ENCODE data around the gene CYP2W1.
A peak's percentile ranks its signal among the peaks of the same experiment; 100 is the strongest.

The CYP2W1 gene

DNA sequence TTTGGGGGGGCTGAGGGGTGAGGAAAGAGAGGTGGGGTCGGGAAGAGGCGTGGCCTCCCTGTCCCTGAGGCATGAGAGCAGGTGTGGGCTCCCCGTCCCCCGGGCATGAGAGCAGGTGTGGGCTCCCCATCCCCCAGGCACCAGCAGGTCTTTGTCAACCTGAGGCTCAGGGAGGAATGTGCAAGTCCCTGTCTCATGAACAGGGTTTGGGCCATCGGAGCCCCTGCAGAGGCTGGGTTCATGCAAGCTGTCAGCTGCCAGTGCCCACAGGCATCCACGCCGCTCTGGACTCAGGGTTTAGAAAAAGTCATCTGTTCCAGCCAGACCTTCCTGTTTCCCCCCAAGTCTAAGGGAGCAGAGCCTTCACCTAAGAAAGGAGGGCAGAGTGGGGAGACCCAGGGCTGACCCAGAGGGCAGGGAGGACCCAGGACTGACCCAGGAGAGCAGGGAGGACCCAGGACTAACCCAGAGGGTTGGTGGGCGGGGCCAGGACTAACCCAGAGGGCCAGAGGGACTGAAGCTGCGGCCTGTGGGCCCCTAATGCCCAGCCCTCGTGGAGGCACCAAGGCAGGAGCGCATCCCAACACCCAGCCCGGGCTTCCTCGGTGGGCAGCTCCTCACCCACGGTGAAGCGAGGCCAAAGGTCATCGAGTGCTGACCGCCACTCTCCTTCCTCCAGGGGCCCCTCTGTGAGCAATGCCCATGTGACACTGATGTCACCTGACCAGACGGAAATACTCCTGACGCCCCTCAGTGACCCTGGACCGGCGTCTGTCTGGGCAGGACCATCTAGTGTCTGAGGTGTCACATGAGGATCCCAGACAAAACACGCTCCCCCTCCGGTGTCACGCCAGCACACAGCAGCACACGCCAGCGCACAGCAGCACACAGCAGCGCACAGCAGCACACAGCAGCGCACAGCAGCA lies 32.5 kb downstream of the CYP2W1 start:
- DNase-seq (ENCODE audit: low spot score), result no peak

DNA sequence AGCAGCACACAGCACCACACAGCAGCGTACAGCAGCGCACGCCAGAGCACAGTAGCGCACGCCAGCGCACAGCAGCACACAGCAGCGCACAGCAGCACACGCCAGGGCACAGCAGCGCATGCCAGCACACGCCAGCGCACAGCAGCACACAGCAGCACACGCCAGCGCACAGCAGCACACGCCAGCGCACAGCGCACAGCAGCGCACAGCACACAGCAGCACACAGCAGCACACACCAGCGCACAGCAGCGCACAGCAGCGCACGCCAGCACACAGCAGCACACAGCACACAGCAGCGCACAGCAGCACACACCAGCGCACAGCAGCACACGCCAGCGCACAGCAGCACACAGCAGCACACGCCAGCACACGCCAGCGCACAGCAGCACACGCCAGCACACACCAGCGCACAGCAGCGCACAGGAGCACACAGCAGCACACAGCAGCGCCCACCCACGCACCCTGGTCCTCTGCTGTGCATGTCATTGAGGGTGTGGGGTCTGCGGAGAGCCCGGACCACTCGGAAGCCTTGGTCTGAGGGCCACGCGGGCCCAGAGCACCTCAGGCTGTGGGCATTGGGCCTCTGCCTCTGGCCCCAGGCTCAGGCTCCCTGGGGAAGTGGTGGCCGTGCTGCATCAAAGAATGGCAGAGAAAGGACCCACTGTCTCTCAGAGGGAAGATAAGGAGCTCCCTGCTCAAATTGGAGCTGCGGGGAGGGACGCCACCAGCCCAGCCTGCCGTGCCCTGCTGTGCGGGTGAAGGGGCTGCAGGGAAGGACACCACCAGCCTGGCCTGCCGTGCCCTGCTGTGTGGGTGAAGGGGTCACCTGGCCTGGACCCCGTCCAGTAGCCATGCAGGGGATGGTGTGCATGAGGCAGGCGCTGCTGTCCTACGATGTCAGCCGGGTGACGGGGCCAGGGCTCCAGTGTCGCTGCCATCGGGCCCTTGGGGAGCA lies 33.9 kb downstream of the CYP2W1 start:
- DNase-seq (ENCODE audit: low spot score), result no peak

DNA sequence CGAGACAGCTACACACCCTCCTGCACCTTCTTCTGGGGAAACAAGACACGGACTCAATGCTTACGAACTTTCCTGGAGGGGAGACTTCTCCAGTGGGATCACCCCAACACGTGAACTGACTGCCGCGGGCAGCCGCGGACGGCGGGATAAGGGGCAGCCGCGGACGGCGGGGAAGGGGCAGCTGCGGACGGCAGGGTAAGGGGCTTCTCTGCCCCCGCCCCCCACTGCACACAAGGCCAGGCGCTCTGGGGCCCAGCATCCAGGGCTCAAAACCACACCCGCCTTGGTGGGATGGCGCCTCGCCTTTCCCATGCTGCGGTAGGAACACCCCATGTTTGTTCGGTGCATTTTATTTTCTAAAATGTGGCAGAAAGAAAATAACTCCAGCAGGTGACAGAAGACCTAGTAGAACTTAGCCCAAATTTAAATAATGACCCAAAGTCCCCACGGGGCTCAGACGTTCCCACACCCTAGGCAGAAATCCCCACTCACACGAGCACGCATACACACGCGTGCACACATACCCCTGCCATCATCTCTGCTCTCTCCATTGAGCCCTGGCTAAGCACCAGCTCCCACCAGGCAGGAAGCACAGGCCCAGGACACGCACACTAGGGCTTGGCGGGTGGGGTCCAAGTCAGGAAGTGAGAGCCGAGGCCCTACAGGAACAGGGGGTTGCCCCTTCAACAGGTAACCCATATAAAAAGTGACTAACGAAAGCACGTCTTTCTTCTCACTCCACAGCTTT lies 34.8 kb downstream of the CYP2W1 start:
- no peak for DNase-seq (ENCODE audit: low spot score)

DNA sequence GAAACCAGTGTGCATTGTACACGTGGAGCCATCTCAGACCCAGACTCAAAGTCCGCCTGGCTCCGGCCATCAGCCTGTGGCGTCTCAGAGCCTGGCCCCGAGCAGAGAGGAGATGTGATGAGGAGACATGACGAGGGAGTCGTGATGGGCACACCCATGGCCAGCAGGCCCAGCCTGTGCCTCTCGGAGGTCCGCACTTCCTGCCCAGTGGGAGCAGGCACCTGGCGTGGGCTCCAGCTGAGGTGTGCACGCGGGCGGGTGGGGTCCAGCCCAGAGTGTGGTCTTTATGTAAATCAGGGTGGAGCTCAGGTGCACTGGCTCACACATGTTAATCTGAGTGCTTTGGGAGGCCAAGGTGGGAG lies 35.3 kb downstream of the CYP2W1 start:
- no peak for DNase-seq (ENCODE audit: low spot score)

DNA sequence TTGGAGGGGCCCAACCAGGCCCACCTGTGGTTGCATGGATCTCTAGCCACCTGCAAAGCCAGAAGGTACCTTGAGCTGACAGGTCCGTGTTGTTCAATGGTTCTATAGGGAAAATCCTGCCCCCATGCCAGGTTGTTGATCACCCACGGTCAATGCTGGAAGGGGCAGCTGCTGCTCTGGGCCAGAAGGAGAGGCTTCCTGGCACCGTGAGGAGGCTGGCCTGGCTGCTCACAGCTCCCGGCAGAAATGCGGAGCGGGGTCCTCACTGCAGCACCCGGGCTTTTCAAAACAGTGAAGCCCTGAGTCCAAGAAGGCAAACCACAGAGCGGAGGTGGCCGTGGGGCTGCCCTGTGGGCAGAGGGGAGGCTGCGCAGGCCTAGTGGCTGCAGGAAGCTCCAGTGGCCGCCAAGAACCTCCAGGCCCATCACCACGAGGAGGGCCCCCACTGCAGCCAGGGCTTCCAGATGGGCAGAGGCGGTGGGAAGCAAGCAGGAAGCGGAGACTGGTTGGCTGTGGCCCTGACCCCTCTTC lies 36.3 kb downstream of the CYP2W1 start:
- DNase-seq (ENCODE audit: low spot score), result no peak

DNA sequence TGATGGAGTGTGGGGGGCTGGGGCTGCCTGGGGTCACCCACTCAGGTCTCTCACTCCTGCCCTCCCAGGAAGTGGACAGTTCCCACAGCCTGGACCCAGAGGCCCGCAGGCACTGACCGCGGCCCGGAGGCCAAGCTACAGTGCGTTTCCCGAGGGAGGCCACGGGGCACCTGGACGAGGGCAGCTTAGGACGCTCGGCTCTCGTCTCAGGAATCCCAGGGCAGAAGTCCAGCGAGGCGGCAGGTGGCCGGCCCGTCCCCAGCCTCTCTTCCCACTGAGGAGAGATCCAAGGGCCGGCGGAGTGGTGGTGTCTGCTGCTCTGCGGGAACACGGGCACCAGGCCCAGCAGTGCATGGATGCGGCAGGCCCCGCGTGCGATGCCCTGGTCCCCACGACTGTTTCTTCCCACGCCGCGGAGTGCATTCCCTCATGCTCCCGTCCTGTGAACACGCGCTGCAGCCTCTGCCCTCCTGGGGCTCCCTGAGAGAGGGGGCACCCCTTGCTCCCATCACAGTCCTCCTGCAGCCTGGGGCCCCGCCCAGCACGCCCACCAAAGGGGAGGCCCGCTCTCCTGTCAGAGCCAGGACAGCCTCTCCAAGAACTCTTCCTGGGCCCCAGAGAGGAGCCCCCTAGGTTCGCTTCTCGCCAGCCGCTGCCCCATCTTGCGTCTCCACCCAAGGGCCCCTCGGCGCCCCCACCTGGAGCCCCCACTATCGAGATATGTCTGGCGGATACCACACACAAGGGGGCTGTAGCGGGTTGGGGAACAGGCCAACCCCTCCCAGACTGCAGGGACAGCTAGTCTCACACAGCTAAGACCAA lies 37.0 kb downstream of the CYP2W1 start:
- DNase-seq (ENCODE audit: low spot score), result no peak

DNA sequence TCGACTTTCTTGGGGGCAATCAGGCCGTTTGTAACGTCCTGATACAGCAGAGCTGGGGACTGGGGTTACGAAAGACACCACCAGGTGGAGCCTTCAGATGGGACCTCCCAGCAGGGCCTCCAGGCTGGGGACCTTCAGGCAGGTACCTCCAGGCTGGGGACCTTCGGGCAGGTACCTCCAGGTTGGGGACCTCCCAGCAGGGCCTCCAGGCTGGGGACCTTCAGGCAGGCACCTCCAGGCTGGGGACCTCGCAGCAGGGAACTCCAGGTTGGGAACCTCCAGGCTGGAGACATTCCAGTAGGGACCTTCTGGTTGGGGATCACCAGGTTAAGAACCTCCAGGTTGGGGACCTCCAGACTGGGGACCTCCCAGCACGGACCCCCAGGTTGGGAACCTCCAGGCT lies 37.9 kb downstream of the CYP2W1 start:
- no peak for DNase-seq (ENCODE audit: low spot score)

DNA sequence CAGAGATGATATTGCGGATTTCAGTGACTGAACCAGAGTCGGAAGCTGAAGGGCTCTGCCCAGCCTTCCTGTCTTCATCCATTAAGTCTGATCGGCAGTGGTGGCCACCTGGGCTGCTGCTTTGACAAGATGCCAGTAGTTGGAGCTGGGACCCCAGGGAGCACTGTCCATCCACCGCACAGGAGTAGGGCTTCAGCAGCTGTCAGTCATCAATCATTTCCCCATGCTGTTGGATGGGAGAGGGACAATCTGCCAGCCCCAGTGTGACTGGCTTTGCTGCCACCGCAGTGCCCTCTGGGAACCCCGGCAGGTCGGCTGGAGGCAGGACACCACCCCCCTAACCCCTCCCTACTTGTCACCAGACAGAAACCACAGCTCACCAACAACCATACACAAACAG lies 38.4 kb downstream of the CYP2W1 start:
- DNase-seq (ENCODE audit: low spot score), result no peak

DNA sequence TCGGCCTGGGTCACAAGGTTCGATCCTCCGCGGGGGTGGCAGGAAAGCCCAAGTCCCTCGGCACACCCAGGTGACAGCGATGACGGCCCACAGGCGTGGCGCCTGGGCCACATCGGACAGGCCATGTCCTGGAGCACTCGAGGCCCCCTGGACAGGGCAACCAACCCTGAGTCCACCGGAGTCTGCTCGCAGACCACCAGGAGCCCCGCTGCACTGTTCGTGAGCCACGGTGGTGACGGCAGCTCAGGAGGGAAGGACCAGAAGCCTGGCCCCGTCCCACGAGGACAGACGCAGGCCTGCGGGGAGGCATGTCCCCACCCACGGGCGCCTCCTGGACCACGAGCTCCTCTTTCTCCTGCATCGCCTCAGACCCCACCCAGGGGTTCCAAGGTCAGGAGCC lies 39.0 kb downstream of the CYP2W1 start:
- DNase-seq (ENCODE audit: low spot score), result no peak

DNA sequence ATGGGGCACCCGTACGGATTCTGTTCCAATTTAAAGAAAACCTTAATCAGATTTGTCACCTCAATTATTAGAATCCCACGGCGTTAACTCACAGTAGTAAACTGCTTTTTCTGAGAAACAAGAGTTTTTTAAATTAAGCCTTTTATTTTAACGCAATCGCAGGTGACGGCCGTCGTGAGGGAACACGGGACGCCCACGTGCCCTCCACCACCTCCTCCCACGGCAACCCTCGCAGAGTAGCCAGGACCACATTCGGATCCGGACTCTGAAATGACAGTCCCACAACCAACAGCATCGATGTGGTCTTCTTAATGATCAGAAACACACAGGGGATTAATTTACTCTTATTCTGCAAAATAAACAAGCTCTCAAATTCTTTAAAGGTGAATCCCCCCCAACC lies 39.4 kb downstream of the CYP2W1 start:
- DNase-seq (ENCODE audit: low spot score), result no peak

DNA sequence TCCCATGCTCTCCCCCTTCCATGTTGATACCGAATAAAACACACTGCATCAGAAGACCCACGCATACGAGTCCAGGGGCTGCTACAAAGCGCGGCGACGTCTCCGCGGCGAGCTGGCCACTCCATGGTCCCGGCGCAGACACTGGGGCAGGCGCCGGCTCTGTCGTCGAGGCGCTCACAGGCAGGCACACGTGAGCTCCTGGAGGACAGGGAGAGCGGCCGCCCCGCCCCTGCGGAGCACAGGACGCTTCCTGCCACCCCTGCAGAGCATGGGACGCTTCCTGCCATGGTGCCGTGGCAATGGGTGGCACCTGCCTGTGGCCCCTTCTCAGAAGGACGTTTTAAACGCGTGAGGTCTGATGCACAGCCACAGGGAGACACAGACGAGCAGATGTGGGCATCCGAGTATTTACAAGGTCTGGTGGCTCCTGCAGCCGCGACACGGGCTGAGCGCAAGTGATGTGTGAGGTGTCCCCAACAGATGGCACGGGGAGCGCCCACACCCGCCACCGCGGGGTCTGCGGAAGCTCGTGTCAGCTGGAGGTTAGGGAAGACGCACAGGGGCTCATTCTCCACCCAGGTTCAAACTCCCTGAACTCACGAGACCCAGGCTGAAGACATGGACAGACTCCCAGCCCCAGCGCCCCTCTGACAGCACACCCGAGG lies 40.0 kb downstream of the CYP2W1 start:
- DNase-seq (ENCODE audit: low spot score), result no peak

DNA sequence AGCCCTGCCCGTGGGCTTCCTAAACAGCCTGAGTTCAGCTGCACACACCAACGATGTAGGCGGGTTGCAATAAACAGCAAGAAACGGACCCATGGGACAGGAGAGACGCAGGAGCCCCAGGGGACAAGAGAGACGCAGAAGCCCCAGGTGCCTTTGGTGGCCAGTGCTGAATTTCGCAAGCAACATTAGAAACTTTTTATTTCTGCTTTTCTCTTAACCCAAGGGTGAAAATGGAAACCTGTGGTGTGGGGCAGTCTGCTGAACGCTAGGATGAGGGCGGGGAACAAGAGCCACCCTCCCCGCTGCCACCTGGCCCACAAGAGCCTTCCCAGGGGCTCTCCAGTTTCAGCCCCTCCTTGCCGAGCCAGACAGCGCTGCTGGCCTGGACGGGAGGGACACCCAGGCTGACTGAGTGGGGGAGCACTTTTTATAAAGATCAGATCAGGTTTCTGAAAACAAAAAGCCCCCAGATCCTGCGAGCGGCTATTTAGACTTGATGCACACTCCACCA lies 41.4 kb downstream of the CYP2W1 start:
- DNase-seq (ENCODE audit: low spot score), result no peak

DNA sequence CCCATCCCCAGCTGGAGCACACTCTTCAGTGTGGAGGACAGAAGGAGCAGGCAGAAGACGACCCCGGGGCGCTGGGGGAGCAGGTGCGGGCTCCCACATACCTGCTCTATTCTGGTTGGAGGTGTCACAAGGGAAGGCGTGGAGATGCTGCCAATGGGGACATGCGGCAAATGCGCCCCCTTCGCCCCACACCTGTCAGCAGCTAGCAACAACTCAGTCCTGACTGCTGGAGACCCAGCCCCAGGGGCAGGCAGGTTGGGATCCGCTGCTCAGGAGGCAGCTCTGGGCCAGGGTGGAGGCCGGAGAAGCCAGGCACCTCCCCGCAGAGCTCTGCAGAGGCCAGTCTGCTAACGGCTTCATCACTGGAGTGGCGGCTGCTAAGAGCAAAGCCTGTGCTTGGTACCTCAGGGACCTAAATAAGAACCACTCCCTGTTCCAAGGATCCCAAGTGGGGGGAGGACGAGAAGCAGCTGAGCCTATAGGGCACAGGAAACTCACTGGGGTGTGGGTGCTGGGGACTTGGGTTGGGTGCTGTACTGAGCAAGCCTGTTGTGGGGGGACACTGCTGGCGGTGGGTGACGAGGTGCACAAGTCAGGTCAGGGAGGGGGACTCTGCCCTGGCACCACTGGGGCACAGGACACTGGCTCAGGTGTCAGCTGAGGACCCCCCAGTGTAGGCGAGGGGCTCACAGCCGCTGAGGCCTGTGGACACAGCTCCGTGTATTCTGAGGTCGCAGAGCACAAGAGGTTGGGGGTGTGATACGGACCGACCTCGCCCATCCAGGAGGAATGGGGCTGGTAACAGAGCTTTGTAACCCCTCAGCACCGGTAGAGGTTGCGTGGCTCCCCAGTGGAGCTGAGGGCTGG lies 42.1 kb downstream of the CYP2W1 start:
- no peak for DNase-seq (ENCODE audit: low spot score)

DNA sequence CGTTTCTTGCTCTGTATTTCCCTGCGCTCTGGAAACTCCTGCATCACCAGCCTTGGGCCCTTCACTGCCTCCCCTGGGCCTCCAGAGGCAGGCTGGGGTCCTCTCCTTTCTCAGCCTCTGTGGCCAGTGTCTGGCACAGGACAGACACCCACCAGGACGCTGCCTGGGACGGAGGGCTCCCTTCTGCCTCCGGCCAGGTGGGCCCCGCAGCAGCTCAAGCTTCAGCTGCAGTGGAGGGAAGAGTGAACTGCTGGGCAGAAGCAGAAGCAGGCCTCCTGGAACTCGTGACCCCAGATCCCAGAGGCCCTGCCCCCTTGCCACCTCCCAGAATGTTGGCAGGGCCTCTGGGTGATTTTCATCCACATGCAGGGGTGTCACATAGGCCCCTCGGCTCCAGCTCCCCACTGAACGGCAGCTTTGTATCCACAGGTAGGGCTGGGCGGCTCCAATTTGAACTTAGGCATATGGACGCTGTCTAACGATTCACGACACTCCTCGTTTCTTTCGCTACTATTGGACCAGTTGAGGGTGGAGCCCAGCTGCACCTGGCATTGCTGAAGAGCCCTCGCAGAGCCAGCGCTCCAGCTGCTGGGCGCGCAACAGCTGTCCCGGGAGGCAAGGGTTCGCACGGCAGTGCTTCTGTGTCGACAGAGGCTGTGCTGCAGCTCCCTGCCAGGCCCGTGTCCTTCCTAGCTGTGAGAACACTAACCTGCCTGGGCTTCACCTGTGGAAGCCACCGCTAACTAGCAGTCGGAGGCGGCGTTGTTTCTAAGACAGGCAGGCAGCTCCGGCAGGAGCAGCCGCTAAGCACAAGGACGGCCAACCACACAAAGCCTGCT lies 43.0 kb downstream of the CYP2W1 start:
- DNase-seq (ENCODE audit: low spot score), result no peak

DNA sequence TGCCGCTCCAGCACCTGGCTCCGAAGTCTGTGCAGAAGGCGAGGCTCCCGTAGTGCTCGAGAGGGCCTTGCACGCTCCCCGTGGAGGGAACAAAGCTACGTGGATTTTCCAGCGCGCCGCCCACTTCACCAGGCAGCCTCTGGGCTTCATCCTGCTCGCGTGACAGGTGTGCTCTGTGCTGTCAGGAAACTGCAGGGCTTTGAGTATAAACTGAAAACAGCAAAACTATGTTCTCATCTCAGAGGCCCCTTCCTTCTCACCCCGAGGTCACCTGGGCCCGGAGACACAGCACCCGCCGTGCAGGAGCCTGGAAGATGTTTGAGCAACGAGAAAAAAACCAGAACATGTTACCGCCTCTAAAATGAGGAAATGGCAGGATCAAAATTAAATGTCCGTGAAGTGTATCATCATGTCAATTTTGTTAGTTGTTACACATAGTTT lies 43.8 kb downstream of the CYP2W1 start:
- DNase-seq (ENCODE audit: low spot score), result no peak

DNA sequence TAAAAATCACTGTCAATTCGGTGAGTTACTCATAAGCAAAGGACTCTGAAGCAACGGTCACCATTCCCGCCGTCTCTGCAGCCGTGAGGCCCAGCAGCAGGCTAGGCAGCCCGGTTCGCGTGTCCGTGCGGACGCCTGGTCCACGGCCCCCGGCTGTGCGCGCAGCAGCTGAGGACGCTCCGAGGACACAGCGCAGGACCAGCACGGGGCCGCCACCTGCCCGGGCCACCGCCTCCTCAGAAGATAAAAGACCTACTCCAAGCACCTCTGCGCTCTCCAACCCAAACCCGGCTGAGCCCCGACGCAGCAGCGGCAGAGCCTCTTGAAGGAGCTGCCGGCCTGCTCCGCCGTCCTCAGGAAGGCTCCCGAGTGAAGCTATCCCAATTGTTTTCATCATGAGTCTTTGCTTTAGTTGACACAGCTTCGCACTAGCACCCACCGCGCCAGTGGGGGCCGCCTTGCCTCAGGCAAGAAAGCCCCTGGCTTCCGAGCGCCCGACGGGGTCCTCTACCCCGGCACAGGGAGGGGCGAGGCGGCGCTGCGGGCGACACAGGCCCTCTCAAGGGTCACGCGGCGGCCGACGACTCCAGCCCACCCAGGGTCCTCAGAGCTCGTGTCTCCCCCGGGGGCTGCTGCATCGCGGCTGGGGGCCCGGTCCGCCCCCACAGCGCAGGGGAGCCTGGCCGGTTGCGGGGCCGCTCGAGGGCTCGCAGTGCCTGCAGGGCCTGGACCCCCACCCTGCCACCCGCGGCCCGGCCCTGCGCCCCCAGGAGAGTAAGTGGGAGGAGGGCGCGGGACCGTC lies 44.5 kb downstream of the CYP2W1 start:
- DNase-seq (ENCODE audit: low spot score), result peak; percentile 75

DNA sequence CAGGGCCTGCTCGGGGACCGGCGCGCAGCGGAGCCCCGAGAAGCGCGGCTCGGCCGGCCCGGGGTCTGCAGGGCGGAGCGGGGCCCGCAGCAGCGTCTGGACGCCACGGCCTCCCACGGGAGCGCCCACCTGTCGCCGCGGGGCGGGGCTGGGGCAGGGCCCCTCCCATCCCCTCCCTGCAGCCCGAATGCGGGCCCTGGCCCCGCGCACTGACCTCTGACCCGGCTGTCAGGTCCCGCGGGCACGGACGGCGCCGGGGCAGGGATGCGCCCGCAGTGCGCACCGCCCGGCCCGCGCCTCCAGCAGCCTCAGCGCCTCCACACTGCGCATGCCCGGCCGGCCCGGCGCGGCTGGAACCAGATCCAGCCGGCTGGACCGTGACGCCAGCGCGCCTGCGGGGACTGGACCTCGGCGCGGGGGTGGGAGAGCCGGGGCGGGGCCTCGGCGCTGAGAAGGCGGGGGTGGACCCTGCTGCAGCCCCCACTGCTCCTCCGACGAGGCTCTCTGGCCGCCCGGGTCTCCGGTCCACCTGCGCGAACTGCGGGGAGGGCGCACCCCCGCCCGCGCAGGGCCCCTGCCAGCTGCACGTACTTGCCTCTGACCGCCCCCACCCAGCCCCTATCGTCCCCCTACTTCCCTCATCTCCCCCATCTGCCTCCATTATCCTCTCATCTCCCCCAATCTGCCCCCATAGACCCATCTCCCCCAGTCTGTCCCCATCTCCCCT lies 45.2 kb downstream of the CYP2W1 start:
- DNase-seq (ENCODE audit: low spot score), result peak; percentile 93
